Stimulated activated memory B cell treated with anti-CD40 and anti-IgM and Interleukin-4, amounts not matched to agents 10 μg/mL and 1 μg/mL and 100 μg/mL, for 72 hours (primary cell): ENCODE results near the gene TM2D3.

ENCODE experiments used
- ATAC-seq: fragments of 150-1000 bp; cut with Tn5 transposase; 2 replicates; pipeline ENCODE4 v1.10.0; 2021
- H3K27ac Mint-ChIP-seq: one replicate; pipeline ENCODE4 v1.8.0; 2022; ENCODE audit warnings: mild to moderate bottlenecking, mixed read lengths
- H3K27me3 Mint-ChIP-seq: one replicate; pipeline ENCODE4 v1.8.0; 2022; ENCODE audit warnings: mixed read lengths
- H3K36me3 Mint-ChIP-seq: one replicate; pipeline ENCODE4 v1.8.0; 2022; ENCODE audit warnings: mixed read lengths
- H3K4me1 Mint-ChIP-seq: one replicate; pipeline ENCODE4 v1.8.0; 2022; ENCODE audit warnings: mixed read lengths
- H3K4me3 Mint-ChIP-seq: one replicate; pipeline ENCODE4 v1.8.0; 2022; ENCODE audit warnings: mild to moderate bottlenecking, moderate library complexity, mixed read lengths
- H3K9me3 Mint-ChIP-seq: one replicate; pipeline ENCODE4 v1.8.0; 2022; ENCODE audit warnings: mixed read lengths

TM2D3 gene, protein sequence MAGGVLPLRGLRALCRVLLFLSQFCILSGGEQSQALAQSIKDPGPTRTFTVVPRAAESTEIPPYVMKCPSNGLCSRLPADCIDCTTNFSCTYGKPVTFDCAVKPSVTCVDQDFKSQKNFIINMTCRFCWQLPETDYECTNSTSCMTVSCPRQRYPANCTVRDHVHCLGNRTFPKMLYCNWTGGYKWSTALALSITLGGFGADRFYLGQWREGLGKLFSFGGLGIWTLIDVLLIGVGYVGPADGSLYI

DNA sequence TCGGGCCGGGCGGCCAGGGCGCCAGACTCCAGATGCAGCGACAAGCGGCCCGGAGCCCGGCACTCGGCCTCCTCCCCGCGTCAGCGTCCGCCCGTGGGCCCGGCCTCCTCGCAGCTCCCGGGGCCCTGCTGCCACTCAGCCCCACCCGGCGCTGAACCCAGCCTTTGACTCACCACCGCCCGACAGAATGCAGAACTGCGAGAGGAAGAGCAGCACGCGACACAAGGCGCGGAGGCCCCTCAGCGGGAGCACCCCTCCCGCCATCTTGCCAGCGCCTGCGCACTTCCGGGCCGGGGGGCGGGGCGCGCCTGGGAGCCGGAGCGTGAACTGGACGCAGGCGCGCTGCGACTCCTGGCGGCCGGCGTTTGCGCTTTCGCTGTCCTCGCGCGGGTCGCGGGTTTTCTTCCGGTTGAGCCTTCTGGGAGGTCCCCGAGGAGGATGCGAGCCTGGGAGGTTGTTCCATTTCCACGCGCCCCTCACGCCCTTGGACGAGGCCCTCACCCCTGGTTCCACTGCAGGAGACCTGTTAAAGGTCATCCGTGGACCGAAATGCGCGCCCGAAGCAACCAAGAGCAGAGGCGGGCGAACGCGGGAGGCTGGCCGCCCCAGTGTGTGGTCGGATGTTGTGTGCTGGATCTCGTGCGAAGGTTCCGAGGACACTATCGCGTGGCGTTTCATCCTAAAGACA lies at the start of gene TM2D3:
Gene TM2D3, minus strand, starts transcription at position 284 of the 688 bp plus-strand sequence. Its CDS starts 20 bp downstream, at position 264.
- peak within 1 kb of the TSS; percentile 89 for H3K4me3 Mint-ChIP-seq
- H3K9me3 Mint-ChIP-seq: no peaks in the 10 kb centered on the region
- peaks cover 7% of the 10 kb centered on the region for H3K36me3 Mint-ChIP-seq
- no peaks in the 10 kb centered on the region for H3K27me3 Mint-ChIP-seq
- H3K27ac Mint-ChIP-seq: peak within 1 kb of the TSS; percentile 97
- ATAC-seq: peak; percentile 96
- H3K4me1 Mint-ChIP-seq: peaks cover 23% of the 10 kb centered on the region

- Mint-ChIP-seq H3K36me3 (peaks cover 85% of the 10 kb centered on the region), H3K4me1 (peaks cover 10% of the 10 kb centered on the region), H3K4me3 (no peak overlapping the region), H3K27me3 (no peaks in the 10 kb centered on the region), H3K9me3 (no peaks in the 10 kb centered on the region), H3K27ac (no peak overlapping the region)
- ATAC-seq: no peak
Observed at GRCh38 chr15:101698314-101698713, 46.1 kb upstream of the TM2D3 start.

- no peak for ATAC-seq
- H3K27ac Mint-ChIP-seq: no peak overlapping the region
Observed at GRCh38 chr15:101697488-101697887, 45.3 kb upstream of the TM2D3 start.

DNA sequence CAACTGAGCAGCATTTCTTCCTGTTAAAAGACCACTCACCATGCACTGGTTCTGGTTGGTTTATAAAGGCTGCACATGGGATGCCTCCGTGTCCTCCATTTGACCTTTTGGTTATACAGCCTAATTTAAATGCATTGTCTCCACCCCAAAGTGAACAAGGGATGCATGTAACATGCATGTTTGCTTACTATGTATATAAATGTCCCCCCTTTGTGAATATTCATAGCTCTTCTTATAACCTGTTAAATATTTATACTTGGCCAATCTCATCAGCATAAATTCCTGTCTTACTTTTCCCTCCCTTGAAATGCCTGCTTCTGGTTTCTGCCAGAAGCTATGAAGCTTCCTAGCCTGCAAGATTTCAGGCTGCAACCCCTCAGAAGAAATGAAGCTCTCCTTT lies 44.6 kb upstream of the TM2D3 start:
- Mint-ChIP-seq H3K4me1 (peaks cover 19% of the 10 kb centered on the region), H3K27ac (no peak overlapping the region), H3K9me3 (peaks cover 3% of the 10 kb centered on the region), H3K4me3 (no peak overlapping the region), H3K36me3 (peaks cover 86% of the 10 kb centered on the region), H3K27me3 (no peaks in the 10 kb centered on the region)
- no peak for ATAC-seq

More at GRCh38 chr15:101697488-101697887, 45.3 kb upstream of the TM2D3 start:
- no peaks in the 10 kb centered on the region for H3K27me3 Mint-ChIP-seq
- H3K9me3 Mint-ChIP-seq: peaks cover 2% of the 10 kb centered on the region
- peaks cover 87% of the 10 kb centered on the region for H3K36me3 Mint-ChIP-seq
- peaks cover 19% of the 10 kb centered on the region for H3K4me1 Mint-ChIP-seq
- no peak overlapping the region for H3K4me3 Mint-ChIP-seq

DNA sequence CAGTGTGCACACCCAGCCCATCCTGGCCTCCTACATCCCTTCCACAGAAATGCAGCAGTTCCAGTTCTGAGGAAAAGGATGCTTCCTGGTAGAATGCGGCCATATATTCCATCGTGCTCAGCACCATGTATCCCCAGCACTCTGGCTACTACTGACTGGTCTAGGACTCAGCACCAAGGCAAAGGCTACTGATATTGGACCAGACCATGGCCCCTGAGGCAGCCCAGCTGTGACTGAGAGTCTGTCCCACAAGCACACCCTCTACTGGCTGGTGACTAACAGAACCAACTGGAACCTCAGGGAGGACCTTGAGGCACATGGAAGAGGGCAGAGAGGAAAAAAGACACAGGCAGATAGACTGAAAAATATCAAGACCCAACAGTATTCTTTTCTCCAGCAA lies 42.1 kb upstream of the TM2D3 start:
- Mint-ChIP-seq H3K27ac (no peak overlapping the region), H3K9me3 (peaks cover 3% of the 10 kb centered on the region), H3K4me3 (no peak overlapping the region), H3K36me3 (peaks cover 66% of the 10 kb centered on the region), H3K4me1 (peaks cover 19% of the 10 kb centered on the region), H3K27me3 (no peaks in the 10 kb centered on the region)
- ATAC-seq: no peak

DNA sequence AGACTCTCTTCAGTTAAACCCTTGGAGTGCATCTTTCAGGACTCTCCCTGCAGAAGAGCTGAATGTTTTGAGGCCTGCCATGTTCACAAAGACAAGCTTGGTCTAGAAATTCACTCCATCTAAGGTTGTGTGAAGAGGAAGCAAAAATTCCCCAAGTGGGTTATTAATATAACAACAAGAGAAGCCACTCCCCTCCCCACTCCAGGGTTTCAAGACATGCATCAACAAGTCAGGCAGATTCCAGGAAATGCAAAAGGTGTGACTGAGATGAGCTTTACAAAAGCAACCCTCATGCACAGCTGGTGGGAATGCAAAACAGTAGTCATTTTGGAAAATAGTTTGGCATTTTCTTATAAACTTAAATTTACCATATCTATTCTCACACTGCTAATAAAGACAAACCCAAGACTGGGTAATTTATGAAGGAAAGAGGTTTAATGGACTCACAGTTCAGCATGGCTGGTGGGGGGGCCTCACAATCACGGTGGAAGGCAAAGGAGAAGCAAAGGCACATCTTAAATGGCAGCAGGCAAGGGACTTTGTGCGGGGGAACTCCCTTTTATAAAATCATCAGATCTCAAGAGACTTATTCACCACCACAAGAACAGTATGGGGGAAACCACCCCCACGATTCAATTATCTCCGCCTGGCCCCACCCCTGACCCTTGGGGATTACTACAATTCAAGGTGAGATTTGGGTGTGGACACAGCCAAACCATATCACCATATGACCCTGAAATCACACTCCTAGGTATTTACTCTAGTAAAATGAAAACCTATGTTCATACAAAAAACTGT lies 40.8 kb upstream of the TM2D3 start:
- peaks cover 19% of the 10 kb centered on the region for H3K4me1 Mint-ChIP-seq
- ATAC-seq: no peak
- no peak overlapping the region for H3K27ac Mint-ChIP-seq
- peaks cover 3% of the 10 kb centered on the region for H3K9me3 Mint-ChIP-seq
- no peak overlapping the region for H3K4me3 Mint-ChIP-seq
- no peaks in the 10 kb centered on the region for H3K27me3 Mint-ChIP-seq
- H3K36me3 Mint-ChIP-seq: peaks cover 55% of the 10 kb centered on the region

DNA sequence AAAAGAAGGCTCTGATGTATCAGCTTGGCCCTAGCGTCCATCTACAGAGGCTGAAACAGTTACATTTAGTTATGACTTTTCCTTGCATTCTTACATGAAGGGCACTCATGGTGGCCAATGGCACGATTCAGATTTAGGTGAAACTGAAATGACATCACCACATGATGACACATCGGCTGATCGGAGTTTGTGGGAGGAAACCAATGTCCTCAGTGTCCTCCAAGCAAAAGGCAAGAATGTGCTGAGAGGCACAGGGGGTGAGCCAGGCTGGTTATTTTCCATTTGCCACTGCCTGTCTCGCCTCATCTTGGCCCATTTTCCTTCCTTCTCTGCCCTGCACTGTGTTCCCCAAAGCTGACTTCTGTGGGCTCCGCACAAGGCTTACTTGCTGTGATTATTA lies 37.7 kb upstream of the TM2D3 start:
- H3K27ac Mint-ChIP-seq: no peak overlapping the region
- peaks cover 3% of the 10 kb centered on the region for H3K9me3 Mint-ChIP-seq
- no peak overlapping the region for H3K4me3 Mint-ChIP-seq
- peaks cover 40% of the 10 kb centered on the region for H3K36me3 Mint-ChIP-seq
- H3K27me3 Mint-ChIP-seq: no peaks in the 10 kb centered on the region
- peaks cover 14% of the 10 kb centered on the region for H3K4me1 Mint-ChIP-seq
- ATAC-seq: no peak

- no peak overlapping the region for H3K27ac Mint-ChIP-seq
- no peaks in the 10 kb centered on the region for H3K4me1 Mint-ChIP-seq
- ATAC-seq: no peak
- no peaks in the 10 kb centered on the region for H3K9me3 Mint-ChIP-seq
- no peaks in the 10 kb centered on the region for H3K27me3 Mint-ChIP-seq
- H3K4me3 Mint-ChIP-seq: no peak overlapping the region
- peaks cover 38% of the 10 kb centered on the region for H3K36me3 Mint-ChIP-seq
Observed at GRCh38 chr15:101686718-101687117, 34.5 kb upstream of the TM2D3 start.

GRCh38 chr15:101684877-101685276 lies 32.7 kb upstream of the TM2D3 start:
- Mint-ChIP-seq H3K4me1 (no peaks in the 10 kb centered on the region), H3K36me3 (peaks cover 53% of the 10 kb centered on the region)

GRCh38 chr15:101684384-101684783 lies 32.2 kb upstream of the TM2D3 start:
- H3K9me3 Mint-ChIP-seq: no peaks in the 10 kb centered on the region
- no peaks in the 10 kb centered on the region for H3K27me3 Mint-ChIP-seq
- H3K4me1 Mint-ChIP-seq: no peaks in the 10 kb centered on the region
- H3K4me3 Mint-ChIP-seq: no peak overlapping the region
- no peak for ATAC-seq
- H3K36me3 Mint-ChIP-seq: peaks cover 58% of the 10 kb centered on the region
- H3K27ac Mint-ChIP-seq: no peak overlapping the region

More at GRCh38 chr15:101684877-101685276, 32.7 kb upstream of the TM2D3 start:
- no peak overlapping the region for H3K4me3 Mint-ChIP-seq
- no peaks in the 10 kb centered on the region for H3K27me3 Mint-ChIP-seq
- no peak overlapping the region for H3K27ac Mint-ChIP-seq
- H3K9me3 Mint-ChIP-seq: no peaks in the 10 kb centered on the region
- no peak for ATAC-seq

DNA sequence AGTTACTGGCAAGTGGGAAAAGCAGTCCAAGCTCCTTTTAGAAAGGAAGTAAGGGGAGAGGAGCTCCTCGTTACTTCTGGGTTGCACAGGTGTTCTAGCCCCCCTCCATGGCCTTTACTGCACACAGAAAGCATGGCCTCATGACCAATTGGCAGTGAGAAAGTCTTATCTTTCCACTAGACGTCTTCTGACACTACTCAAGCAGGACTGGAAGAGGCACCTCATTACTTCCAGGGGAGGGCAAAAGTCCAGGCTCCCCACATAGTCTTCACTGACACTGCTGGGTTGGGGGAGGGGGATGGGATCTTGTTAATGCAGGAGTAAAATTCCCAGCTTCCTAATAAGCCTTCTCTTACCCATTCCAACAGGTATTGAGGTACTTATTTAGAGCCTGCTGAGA lies 27.6 kb upstream of the TM2D3 start:
- Mint-ChIP-seq H3K4me3 (no peak overlapping the region), H3K27me3 (no peaks in the 10 kb centered on the region), H3K27ac (no peak overlapping the region), H3K4me1 (peaks cover 12% of the 10 kb centered on the region), H3K9me3 (no peaks in the 10 kb centered on the region), H3K36me3 (peaks cover 71% of the 10 kb centered on the region)
- no peak for ATAC-seq

GRCh38 chr15:101676921-101677329 lies 24.7 kb upstream of the TM2D3 start:
- peaks cover 74% of the 10 kb centered on the region for H3K36me3 Mint-ChIP-seq
- H3K27me3 Mint-ChIP-seq: no peaks in the 10 kb centered on the region
- peaks cover 3% of the 10 kb centered on the region for H3K9me3 Mint-ChIP-seq
- peaks cover 19% of the 10 kb centered on the region for H3K4me1 Mint-ChIP-seq
- no peak for ATAC-seq
- H3K27ac Mint-ChIP-seq: no peak overlapping the region
- no peak overlapping the region for H3K4me3 Mint-ChIP-seq

DNA sequence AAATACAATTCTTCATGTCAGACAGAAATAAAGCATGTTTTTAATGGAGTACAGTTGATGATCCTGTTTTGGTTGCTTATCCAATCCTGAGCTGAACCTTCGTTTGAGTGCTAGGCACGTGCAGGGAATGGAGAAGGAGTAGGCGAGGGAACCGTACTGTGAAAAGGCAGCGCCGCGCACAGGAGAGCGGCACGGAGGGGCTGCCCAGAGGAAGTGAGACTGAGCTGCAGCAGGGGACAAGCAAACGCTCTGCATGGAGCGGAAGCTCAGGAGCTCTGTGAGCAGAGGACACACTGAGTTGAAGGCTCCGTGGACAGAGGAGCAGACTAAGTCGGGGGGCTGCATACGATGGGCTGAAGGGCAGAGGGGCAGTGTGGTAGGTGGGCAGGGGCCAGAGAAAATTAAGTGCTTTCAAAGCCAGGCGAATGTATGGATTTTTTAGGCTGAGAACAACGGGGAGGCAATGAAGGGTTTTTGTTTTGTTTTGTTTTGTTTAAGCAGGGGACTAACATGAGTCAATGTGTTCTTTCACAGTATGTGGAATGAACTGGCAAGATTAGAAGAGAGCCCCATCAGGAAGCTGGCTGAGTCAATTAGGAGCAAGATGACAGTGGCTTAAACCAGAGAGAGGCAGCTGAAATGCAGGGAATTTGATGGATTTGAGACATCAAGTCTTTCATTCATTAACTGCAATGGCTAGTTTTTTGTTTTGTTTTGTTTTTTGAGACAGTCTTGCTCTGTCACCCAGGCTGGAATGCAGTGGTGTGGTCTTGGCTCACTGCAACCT lies 23.8 kb upstream of the TM2D3 start:
- H3K4me3 Mint-ChIP-seq: peak overlapping the region; percentile 86
- H3K4me1 Mint-ChIP-seq: peaks cover 19% of the 10 kb centered on the region
- ATAC-seq: peak; percentile 95
- H3K27ac Mint-ChIP-seq: peak overlapping the region; percentile 85
- no peaks in the 10 kb centered on the region for H3K27me3 Mint-ChIP-seq
- peaks cover 71% of the 10 kb centered on the region for H3K36me3 Mint-ChIP-seq
- peaks cover 3% of the 10 kb centered on the region for H3K9me3 Mint-ChIP-seq

DNA sequence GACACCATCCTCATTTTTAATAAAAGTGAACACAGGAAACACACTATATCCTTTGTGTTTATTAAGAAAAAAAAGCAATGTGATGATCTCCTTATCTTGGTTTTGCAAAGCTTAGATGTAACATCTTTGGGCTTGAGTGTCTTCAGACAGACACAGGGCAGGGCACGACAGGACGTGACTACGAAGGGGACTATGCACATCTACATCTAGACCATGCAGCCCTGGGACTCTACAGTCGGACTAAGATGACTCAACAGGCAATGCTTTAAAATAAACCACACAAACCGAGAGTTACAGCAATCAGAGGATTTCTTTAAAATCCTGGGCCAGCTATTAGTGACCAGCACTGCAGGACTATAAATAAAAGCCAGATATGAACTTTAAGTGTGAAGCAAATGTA lies 22.8 kb upstream of the TM2D3 start:
- Mint-ChIP-seq H3K27me3 (no peaks in the 10 kb centered on the region), H3K9me3 (peaks cover 3% of the 10 kb centered on the region), H3K4me3 (no peak overlapping the region), H3K36me3 (peaks cover 70% of the 10 kb centered on the region), H3K4me1 (peaks cover 19% of the 10 kb centered on the region), H3K27ac (no peak overlapping the region)
- ATAC-seq: no peak

DNA sequence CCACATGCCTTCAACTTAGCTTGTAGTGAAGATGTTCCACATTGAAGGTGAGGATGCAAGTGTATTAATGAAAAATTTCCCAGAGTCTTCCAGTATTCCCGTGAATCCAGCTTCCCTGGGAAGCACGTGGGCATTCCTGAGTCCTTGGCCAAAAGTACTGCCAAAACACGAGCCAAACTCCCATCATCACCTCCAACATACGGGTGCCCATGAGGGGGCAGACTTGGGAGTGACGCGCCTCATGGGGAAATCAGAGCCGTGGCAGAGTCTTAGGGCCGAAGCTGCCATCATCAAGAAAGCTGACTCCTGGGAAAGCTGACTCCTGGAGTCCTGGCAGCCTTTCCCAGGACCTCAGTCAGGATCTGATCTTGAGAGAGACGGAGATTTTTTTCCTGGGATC lies 20.1 kb upstream of the TM2D3 start:
- peaks cover 3% of the 10 kb centered on the region for H3K9me3 Mint-ChIP-seq
- peaks cover 24% of the 10 kb centered on the region for H3K4me1 Mint-ChIP-seq
- no peak overlapping the region for H3K27ac Mint-ChIP-seq
- H3K36me3 Mint-ChIP-seq: peaks cover 55% of the 10 kb centered on the region
- H3K27me3 Mint-ChIP-seq: no peaks in the 10 kb centered on the region
- ATAC-seq: no peak
- no peak overlapping the region for H3K4me3 Mint-ChIP-seq
